SK-N-SH treated with all-trans-retinoic acid at 6 μM for 48 hours (cell line): ENCODE measurements around the gene JMJD8.

Experiments used
- ATAC-seq: fragments of 200-7000 bp; cut with Tn5 transposase; 3 replicates; pipeline ENCODE4 v1.9.1; 2020; ENCODE audit warnings: mild to moderate bottlenecking, moderate library complexity
- ARNTL ChIP-seq: fragments of 450-650 bp; formaldehyde crosslinking; IDR thresholded peaks from 2 replicates; pipeline ENCODE4 v1.5.0; 2020; ENCODE audit warnings: low read depth, mild to moderate bottlenecking, moderate library complexity, borderline replicate concordance
- BACH2 ChIP-seq: fragments of 250-450 bp; sonication (Bioruptor Pico); IDR thresholded peaks from 2 replicates; pipeline ENCODE4 v1.9.0; 2021; ENCODE audit warnings: mild to moderate bottlenecking, borderline replicate concordance
- CSDC2 ChIP-seq: fragments of 250-450 bp; sonication (Bioruptor Pico); IDR thresholded peaks from 2 replicates; pipeline ENCODE4 v1.5.0; 2020; ENCODE audit warnings: mild to moderate bottlenecking, moderate library complexity
- ESRRG ChIP-seq: fragments of 250-450 bp; sonication (Bioruptor Pico); IDR thresholded peaks from 2 replicates; pipeline ENCODE4 v1.6.1; 2021; ENCODE audit warnings: mild to moderate bottlenecking
- GLIS3 ChIP-seq: fragments of 250-450 bp; sonication (Bioruptor Pico); IDR thresholded peaks from 2 replicates; pipeline ENCODE4 v1.5.0; 2020; ENCODE audit warnings: mild to moderate bottlenecking, moderate library complexity
- ISL1 ChIP-seq: fragments of 250-450 bp; sonication (Bioruptor Pico); IDR thresholded peaks from 2 replicates; pipeline ENCODE4 v2.1.2; 2022; ENCODE audit warnings: mild to moderate bottlenecking, moderate library complexity
- OSR1 ChIP-seq: fragments of 250-450 bp; sonication (Bioruptor Pico); IDR thresholded peaks from 2 replicates; pipeline ENCODE4 v1.8.0; 2022; ENCODE audit warnings: moderate library complexity, mild to moderate bottlenecking, inconsistent platforms
- RARB ChIP-seq: fragments of 250-450 bp; sonication (Bioruptor Pico); IDR thresholded peaks from 2 replicates; pipeline ENCODE4 v1.8.0; 2021; ENCODE audit warnings: mild to moderate bottlenecking, moderate library complexity
- TCF4 ChIP-seq: fragments of 250-450 bp; sonication (Bioruptor Pico); IDR thresholded peaks from 2 replicates; pipeline ENCODE4 v1.8.0; 2021; ENCODE audit warnings: mild to moderate bottlenecking, moderate library complexity, borderline replicate concordance
- TOX ChIP-seq: fragments of 250-450 bp; sonication (Bioruptor Pico); IDR thresholded peaks from 2 replicates; pipeline ENCODE4 v1.8.0; 2021; ENCODE audit warnings: mild to moderate bottlenecking, moderate library complexity, borderline replicate concordance
- ZC3H10 ChIP-seq: fragments of 250-450 bp; sonication (Bioruptor Pico); IDR thresholded peaks from 2 replicates; pipeline ENCODE4 v1.5.1; 2021; ENCODE audit warnings: mild to moderate bottlenecking, moderate library complexity
- ZFP3 ChIP-seq: fragments of 250-450 bp; sonication (Bioruptor Pico); IDR thresholded peaks from 2 replicates; pipeline ENCODE4 v1.5.0; 2020; ENCODE audit warnings: mild to moderate bottlenecking, moderate library complexity
- ZNF70 ChIP-seq: fragments of 450-650 bp; formaldehyde crosslinking; IDR thresholded peaks from 2 replicates; pipeline ENCODE4 v1.5.0; 2020; ENCODE audit warnings: mild to moderate bottlenecking, moderate library complexity
- ZNF8 ChIP-seq: fragments of 450-650 bp; formaldehyde crosslinking; IDR thresholded peaks from 2 replicates; pipeline ENCODE4 v1.5.0; 2020; ENCODE audit warnings: mild to moderate bottlenecking, moderate library complexity
- TF ChIP-seq, protein P1 (sequence below): fragments of 250-450 bp; sonication (Bioruptor Pico); IDR thresholded peaks from 2 replicates; pipeline ENCODE4 v1.8.0; 2021; ENCODE audit warnings: low read depth, mild to moderate bottlenecking, moderate library complexity, borderline replicate concordance
- TF ChIP-seq, protein P2 (sequence below): fragments of 250-450 bp; sonication (Bioruptor Pico); IDR thresholded peaks from 2 replicates; pipeline ENCODE4 v1.5.0; 2020; ENCODE audit warnings: mild to moderate bottlenecking, moderate library complexity
- TF ChIP-seq, protein P3 (sequence below): fragments of 250-450 bp; sonication (Bioruptor Pico); IDR thresholded peaks from 2 replicates; pipeline ENCODE4 v1.8.0; 2020; ENCODE audit warnings: mild to moderate bottlenecking, moderate library complexity, borderline replicate concordance
- TF ChIP-seq, protein P4 (sequence below): fragments of 250-450 bp; sonication (Bioruptor Pico); IDR thresholded peaks from 2 replicates; pipeline ENCODE4 v1.5.1; 2020; ENCODE audit warnings: low read depth, mild to moderate bottlenecking, moderate library complexity
- TF ChIP-seq, protein P5 (sequence below): fragments of 250-450 bp; sonication (Bioruptor Pico); IDR thresholded peaks from 2 replicates; pipeline ENCODE4 v1.5.1; 2021; ENCODE audit warnings: mild to moderate bottlenecking, moderate library complexity

JMJD8 gene

DNA sequence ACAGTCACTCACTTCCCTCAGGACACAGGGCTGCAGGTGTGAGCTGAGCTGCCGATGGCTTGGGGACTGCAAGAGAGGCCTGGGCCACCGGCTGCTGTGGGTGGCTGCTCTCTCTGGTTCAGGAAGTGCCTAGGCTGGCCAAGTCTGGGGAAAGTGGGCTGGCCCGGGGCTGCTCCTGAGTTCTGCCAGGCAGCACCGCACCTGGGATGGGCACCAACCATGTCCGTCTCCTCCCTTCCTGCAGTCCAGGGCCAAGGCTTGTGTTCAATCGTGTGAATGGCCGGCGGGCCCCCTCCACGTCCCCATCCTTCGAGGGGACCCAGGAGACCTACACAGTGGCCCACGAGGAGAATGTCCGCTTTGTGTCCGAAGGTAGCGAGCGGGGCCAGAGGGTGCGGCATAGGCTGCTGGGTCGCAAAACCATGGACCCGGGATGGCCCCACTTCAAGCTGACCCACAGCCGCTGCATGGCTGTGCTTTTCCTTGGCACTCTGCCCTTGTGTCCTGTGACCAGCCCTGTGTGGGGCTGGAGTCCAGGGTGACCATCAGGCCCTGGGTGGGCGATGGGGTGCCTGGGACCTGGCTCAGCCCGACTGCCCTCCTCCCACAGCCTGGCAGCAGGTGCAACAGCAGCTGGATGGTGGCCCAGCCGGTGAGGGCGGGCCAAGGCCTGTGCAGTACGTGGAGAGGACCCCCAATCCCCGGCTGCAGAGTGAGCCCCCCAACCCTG is 36.8 kb downstream of the JMJD8 start:
- no peak for TF ChIP-seq ISL1
- TF ChIP-seq, protein P1, sequence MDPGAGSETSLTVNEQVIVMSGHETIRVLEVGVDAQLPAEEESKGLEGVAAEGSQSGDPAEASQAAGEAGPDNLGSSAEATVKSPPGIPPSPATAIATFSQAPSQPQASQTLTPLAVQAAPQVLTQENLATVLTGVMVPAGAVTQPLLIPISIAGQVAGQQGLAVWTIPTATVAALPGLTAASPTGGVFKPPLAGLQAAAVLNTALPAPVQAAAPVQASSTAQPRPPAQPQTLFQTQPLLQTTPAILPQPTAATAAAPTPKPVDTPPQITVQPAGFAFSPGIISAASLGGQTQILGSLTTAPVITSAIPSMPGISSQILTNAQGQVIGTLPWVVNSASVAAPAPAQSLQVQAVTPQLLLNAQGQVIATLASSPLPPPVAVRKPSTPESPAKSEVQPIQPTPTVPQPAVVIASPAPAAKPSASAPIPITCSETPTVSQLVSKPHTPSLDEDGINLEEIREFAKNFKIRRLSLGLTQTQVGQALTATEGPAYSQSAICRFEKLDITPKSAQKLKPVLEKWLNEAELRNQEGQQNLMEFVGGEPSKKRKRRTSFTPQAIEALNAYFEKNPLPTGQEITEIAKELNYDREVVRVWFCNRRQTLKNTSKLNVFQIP (CRISPR knock-in tag), result no peak
- no peak for ATAC-seq

DNA sequence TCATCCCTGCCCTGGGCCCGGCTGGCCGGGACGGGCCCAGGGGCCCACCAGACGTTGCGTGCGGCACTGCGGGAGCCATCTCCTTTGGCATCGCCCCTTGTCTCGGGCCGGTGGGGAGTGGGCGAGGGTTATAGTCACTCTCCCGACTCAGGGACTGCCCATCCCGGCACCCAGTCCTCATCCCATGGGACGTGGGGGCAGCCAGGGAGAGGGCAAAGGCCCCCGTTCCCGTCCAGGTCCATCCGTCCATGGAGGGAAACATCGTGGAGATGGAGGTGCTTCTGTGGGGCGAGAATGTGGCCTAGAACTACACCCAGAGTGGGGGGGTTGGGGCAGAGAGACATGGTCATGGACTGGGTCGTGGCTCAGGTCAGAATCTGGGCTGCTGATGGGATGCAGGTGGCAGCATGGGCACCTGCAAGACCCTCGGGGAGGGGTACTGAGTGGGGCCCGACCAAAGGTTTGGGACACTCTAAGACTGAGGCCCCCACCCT is 37.4 kb downstream of the JMJD8 start:
- no peak for ATAC-seq
- TF ChIP-seq ZNF70 (CRISPR knock-in tag) (no peak), BACH2 (CRISPR knock-in tag) (no peak), OSR1 (CRISPR knock-in tag) (no peak), RARB (no peak), ZC3H10 (CRISPR knock-in tag) (no peak), TOX (CRISPR knock-in tag) (no peak), TCF4 (CRISPR knock-in tag) (no peak), GLIS3 (no peak), ISL1 (no peak), ARNTL (no peak)
- TF ChIP-seq, protein P2, sequence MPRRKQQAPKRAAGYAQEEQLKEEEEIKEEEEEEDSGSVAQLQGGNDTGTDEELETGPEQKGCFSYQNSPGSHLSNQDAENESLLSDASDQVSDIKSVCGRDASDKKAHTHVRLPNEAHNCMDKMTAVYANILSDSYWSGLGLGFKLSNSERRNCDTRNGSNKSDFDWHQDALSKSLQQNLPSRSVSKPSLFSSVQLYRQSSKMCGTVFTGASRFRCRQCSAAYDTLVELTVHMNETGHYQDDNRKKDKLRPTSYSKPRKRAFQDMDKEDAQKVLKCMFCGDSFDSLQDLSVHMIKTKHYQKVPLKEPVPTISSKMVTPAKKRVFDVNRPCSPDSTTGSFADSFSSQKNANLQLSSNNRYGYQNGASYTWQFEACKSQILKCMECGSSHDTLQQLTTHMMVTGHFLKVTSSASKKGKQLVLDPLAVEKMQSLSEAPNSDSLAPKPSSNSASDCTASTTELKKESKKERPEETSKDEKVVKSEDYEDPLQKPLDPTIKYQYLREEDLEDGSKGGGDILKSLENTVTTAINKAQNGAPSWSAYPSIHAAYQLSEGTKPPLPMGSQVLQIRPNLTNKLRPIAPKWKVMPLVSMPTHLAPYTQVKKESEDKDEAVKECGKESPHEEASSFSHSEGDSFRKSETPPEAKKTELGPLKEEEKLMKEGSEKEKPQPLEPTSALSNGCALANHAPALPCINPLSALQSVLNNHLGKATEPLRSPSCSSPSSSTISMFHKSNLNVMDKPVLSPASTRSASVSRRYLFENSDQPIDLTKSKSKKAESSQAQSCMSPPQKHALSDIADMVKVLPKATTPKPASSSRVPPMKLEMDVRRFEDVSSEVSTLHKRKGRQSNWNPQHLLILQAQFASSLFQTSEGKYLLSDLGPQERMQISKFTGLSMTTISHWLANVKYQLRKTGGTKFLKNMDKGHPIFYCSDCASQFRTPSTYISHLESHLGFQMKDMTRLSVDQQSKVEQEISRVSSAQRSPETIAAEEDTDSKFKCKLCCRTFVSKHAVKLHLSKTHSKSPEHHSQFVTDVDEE (CRISPR knock-in tag), result no peak
- TF ChIP-seq, protein P3, sequence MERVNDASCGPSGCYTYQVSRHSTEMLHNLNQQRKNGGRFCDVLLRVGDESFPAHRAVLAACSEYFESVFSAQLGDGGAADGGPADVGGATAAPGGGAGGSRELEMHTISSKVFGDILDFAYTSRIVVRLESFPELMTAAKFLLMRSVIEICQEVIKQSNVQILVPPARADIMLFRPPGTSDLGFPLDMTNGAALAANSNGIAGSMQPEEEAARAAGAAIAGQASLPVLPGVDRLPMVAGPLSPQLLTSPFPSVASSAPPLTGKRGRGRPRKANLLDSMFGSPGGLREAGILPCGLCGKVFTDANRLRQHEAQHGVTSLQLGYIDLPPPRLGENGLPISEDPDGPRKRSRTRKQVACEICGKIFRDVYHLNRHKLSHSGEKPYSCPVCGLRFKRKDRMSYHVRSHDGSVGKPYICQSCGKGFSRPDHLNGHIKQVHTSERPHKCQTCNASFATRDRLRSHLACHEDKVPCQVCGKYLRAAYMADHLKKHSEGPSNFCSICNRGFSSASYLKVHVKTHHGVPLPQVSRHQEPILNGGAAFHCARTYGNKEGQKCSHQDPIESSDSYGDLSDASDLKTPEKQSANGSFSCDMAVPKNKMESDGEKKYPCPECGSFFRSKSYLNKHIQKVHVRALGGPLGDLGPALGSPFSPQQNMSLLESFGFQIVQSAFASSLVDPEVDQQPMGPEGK (CRISPR knock-in tag), result no peak
- TF ChIP-seq, protein P4, sequence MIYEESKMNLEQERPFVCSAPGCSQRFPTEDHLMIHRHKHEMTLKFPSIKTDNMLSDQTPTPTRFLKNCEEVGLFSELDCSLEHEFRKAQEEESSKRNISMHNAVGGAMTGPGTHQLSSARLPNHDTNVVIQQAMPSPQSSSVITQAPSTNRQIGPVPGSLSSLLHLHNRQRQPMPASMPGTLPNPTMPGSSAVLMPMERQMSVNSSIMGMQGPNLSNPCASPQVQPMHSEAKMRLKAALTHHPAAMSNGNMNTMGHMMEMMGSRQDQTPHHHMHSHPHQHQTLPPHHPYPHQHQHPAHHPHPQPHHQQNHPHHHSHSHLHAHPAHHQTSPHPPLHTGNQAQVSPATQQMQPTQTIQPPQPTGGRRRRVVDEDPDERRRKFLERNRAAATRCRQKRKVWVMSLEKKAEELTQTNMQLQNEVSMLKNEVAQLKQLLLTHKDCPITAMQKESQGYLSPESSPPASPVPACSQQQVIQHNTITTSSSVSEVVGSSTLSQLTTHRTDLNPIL (CRISPR knock-in tag), result no peak
- TF ChIP-seq, protein P5, sequence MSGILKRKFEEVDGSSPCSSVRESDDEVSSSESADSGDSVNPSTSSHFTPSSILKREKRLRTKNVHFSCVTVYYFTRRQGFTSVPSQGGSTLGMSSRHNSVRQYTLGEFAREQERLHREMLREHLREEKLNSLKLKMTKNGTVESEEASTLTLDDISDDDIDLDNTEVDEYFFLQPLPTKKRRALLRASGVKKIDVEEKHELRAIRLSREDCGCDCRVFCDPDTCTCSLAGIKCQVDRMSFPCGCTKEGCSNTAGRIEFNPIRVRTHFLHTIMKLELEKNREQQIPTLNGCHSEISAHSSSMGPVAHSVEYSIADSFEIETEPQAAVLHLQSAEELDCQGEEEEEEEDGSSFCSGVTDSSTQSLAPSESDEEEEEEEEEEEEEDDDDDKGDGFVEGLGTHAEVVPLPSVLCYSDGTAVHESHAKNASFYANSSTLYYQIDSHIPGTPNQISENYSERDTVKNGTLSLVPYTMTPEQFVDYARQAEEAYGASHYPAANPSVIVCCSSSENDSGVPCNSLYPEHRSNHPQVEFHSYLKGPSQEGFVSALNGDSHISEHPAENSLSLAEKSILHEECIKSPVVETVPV, result no peak
- TF ChIP-seq, protein P1 (CRISPR knock-in tag), result no peak

DNA sequence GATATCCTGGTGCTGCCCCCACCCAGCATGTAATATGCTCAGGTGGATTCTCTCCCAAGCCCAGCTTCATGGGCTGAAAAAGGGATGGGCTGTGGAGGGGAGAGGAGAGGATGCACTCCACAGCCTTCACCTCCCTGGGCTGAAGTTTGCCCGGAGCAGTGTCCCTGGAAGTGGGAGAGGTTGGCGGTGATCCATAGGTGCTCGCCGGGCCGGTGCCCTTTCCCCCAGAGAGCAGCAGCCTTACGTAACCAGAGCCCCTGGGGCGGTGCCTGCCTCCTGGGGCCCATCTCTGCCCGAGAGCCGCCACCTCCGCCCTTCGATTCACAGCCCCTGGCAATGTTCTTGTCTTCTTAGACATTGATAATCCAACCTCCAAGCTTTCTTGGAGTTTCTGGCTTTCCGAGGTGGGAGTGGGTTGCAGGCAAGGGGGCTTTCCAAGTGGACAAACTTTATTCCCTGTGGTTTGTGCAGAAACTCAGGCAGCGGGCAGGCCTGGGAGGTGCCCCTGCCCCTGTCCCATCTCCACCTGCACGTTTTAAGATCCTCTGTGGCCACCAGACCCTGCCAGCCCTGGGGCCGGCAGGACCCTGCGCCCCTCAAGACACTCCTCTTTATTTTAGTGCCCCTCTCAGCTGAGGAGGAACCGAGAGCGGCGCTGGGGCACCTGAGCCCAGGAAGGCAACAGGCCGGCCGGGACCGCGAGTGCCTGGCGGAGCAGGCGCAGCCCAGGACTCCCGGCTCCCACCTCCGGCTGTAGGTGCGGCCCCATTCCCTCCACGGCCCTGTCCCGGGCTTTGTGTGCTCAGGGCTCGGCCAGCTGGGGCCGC is 38.1 kb downstream of the JMJD8 start:
- ATAC-seq, result no peak
- TF ChIP-seq BACH2 (CRISPR knock-in tag) (no peak), ISL1 (no peak), GLIS3 (no peak), ZC3H10 (CRISPR knock-in tag) (no peak), TCF4 (CRISPR knock-in tag) (no peak), CSDC2 (CRISPR knock-in tag) (no peak), TOX (CRISPR knock-in tag) (no peak), ESRRG (CRISPR knock-in tag) (no peak), ZNF8 (no peak), ZFP3 (no peak), ZNF70 (CRISPR knock-in tag) (no peak)
- TF ChIP-seq, protein P3 (CRISPR knock-in tag), result no peak
- TF ChIP-seq, protein P1 (CRISPR knock-in tag), result no peak
